Measurements from ENCODE around the gene FTL. TPM values are rescaled to one million over a fixed set of nuclear protein-coding genes. Genes with fewer than 3 reads are reported as not detected.

The FTL gene
- total and polyA plus RNA-seq, 2 donors (not counting 3 experiments of a cell fraction or from before 2014, with no cell fraction given), result 1,937 to 2,748 TPM

DNA sequence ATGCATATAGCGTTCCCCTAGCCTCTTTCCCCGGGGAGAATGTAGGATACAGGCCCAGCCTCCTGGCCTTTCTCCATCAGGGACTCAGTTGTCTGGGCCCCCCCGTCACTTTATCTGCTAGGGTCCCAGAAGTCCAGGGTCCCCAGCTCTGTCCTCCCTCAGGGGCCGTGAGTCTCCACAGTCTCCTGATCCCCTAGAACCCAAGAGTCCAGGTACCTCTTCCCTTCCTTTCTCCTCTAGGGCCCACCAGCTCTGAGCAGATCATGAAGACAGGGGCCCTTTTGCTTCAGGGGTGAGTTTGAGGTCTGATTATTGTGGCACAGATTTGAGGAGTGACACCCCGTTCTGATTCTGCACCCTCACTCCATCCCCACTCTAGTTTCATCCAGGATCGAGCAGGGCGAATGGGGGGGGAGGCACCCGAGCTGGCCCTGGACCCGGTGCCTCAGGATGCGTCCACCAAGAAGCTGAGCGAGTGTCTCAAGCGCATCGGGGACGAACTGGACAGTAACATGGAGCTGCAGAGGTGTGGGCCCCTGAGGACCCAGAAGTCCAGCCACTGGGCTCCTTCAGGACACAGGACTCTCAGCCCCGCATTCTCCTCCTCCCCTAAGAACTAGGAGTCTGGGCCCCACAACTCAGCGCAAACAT is 9.7 kb upstream of the FTL start:
- intact Hi-C loops (cut with micrococcal nuclease), result loop anchor here (2.0 kb wide), 1 partner anchor 55 kb away; the partner anchor contains the start of gene NUCB1
- Histone ChIP-seq H3K79me2 (ENCODE audit: control insufficient read depth, insufficient read depth, low read length) (peaks cover 24% of the 10 kb centered on the region), H3K36me3 (ENCODE audit: control insufficient read depth in 2 of 2, extremely low read depth in 1 of 2, insufficient read depth in 2 of 2, low read length in 2 of 2) (peaks cover 0 to 3% of the 10 kb centered on the region in 2 experiments), H3K4me1 (ENCODE audit: control insufficient read depth, extremely low read depth, insufficient read depth, low read length) (peaks cover 18% of the 10 kb centered on the region), H3K9me1 (replicated peaks; ENCODE audit: control insufficient read depth, extremely low read depth, insufficient read depth, low read length) (no peaks in the 10 kb centered on the region), H3K4me3 (replicated peaks in 1 of 3; ENCODE audit: insufficient read depth in 1 of 3, low read depth in 1 of 3, low read length in 3 of 3) (peak overlapping the region; percentile 53 to 99 (median 66)), H2AFZ (ENCODE audit: low read depth, low read length) (no peak overlapping the region), H3K27ac (ENCODE audit: insufficient read depth, low read depth, low read length) (peak overlapping the region; percentile 84), H3K9ac (replicated peaks; ENCODE audit: extremely low read depth, insufficient read depth, low read length) (peak overlapping the region; percentile 94), H3K9me3 (replicated peaks; ENCODE audit: control insufficient read depth, insufficient read depth, low read length) (no peaks in the 10 kb centered on the region), H3K4me2 (ENCODE audit: insufficient read depth, low read length) (peak overlapping the region; percentile 82), H3K27me3 (ENCODE audit: control insufficient read depth in 2 of 2, insufficient read depth in 2 of 2, low read length in 2 of 2) (no peaks in the 10 kb centered on the region), H4K20me1 (replicated peaks; ENCODE audit: control insufficient read depth, extremely low read depth, insufficient read depth, low read length) (no peaks in the 10 kb centered on the region)
- TSS peak; percentile 49 for BruUV-seq (replicated peaks)
- no peak for FAIRE-seq
- ChIA-PET CTCF (interaction anchor here (1.4 to 3.5 kb wide), 2 partner anchors 16 to 113 kb away, joined by 5 to 21 read pairs; no protein-coding TSS in a partner anchor), POLR2A (no interaction called here)
- peak; percentile 49 for TF ChIP-seq POLR2A (IDR thresholded peaks at IDR 0.05; ENCODE audit: low read depth, low read length)
- no peak for TF ChIP-seq MYC (IDR thresholded peaks at IDR 0.05; ENCODE audit: low read depth, low read length)
- dilution Hi-C loops (cut with MboI; ENCODE audit: extremely low pct_ligation_motif_present, low sequenced_read_pairs), result no loop called here
- DNase-seq (ENCODE audit: low read depth, low spot score), result no peak

DNA sequence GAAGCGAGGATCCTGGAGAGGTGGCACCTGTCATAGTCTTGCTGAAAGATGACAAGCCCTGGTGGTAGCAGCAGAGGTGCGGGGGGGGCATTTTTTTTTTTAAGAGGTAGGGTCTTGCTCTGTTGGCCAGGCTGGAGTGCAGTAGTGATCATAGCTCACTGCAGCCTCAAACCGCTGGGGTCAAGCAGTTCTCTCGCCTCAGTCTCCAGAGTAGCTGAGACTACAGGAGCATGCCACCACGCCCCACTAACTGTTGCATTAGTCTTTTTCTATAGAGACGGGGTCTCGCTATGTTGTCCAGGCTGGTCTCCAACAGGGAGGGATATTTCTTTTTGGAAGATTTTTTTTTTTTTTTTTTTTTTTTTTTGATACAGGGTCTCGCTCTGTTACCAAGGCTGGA is 7.1 kb upstream of the FTL start:
- no peak overlapping the region for H2AFZ ChIP-seq (ENCODE audit: low read depth, low read length)

More for the DNA sequence above, 7.1 kb upstream of the FTL start:
- Histone ChIP-seq H3K4me3 (replicated peaks in 1 of 3; ENCODE audit: insufficient read depth in 1 of 3, low read depth in 1 of 3, low read length in 3 of 3) (no peak overlapping the region), H3K36me3 (ENCODE audit: control insufficient read depth in 2 of 2, extremely low read depth in 1 of 2, insufficient read depth in 2 of 2, low read length in 2 of 2) (peaks cover 0 to 3% of the 10 kb centered on the region in 2 experiments), H3K9ac (replicated peaks; ENCODE audit: extremely low read depth, insufficient read depth, low read length) (no peak overlapping the region), H3K27me3 (ENCODE audit: control insufficient read depth in 2 of 2, insufficient read depth in 2 of 2, low read length in 2 of 2) (no peaks in the 10 kb centered on the region), H3K27ac (ENCODE audit: insufficient read depth, low read depth, low read length) (no peak overlapping the region), H3K9me1 (replicated peaks; ENCODE audit: control insufficient read depth, extremely low read depth, insufficient read depth, low read length) (no peaks in the 10 kb centered on the region), H3K79me2 (ENCODE audit: control insufficient read depth, insufficient read depth, low read length) (peaks cover 24% of the 10 kb centered on the region), H3K9me3 (replicated peaks; ENCODE audit: control insufficient read depth, insufficient read depth, low read length) (no peaks in the 10 kb centered on the region), H3K4me2 (ENCODE audit: insufficient read depth, low read length) (no peak overlapping the region), H4K20me1 (replicated peaks; ENCODE audit: control insufficient read depth, extremely low read depth, insufficient read depth, low read length) (no peaks in the 10 kb centered on the region), H3K4me1 (ENCODE audit: control insufficient read depth, extremely low read depth, insufficient read depth, low read length) (peaks cover 21% of the 10 kb centered on the region)
- dilution Hi-C loops (cut with MboI; ENCODE audit: extremely low pct_ligation_motif_present, low sequenced_read_pairs) (no loop called here), intact Hi-C loops (cut with micrococcal nuclease) (no loop called here)
- TF ChIP-seq, protein P1, sequence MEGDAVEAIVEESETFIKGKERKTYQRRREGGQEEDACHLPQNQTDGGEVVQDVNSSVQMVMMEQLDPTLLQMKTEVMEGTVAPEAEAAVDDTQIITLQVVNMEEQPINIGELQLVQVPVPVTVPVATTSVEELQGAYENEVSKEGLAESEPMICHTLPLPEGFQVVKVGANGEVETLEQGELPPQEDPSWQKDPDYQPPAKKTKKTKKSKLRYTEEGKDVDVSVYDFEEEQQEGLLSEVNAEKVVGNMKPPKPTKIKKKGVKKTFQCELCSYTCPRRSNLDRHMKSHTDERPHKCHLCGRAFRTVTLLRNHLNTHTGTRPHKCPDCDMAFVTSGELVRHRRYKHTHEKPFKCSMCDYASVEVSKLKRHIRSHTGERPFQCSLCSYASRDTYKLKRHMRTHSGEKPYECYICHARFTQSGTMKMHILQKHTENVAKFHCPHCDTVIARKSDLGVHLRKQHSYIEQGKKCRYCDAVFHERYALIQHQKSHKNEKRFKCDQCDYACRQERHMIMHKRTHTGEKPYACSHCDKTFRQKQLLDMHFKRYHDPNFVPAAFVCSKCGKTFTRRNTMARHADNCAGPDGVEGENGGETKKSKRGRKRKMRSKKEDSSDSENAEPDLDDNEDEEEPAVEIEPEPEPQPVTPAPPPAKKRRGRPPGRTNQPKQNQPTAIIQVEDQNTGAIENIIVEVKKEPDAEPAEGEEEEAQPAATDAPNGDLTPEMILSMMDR (IDR thresholded peaks at IDR 0.05; ENCODE audit: extremely low read depth in 1 of 2, insufficient read depth in 1 of 2, low read depth in 1 of 2, low read length in 2 of 2), result no peak
- TF ChIP-seq, protein P2, sequence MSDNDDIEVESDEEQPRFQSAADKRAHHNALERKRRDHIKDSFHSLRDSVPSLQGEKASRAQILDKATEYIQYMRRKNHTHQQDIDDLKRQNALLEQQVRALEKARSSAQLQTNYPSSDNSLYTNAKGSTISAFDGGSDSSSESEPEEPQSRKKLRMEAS (IDR thresholded peaks at IDR 0.05; ENCODE audit: insufficient read depth, insufficient read length), result no peak
- TF ChIP-seq POLR2A (IDR thresholded peaks at IDR 0.05; ENCODE audit: low read depth, low read length) (peak; percentile 61), JUN (IDR thresholded peaks at IDR 0.05; ENCODE audit: borderline replicate concordance, insufficient read depth, insufficient read length, low read depth) (no peak), POLR2AphosphoS5 (IDR thresholded peaks at IDR 0.05; ENCODE audit: insufficient read depth, low read depth, low read length) (no peak), GATA2 (IDR thresholded peaks at IDR 0.05; ENCODE audit: insufficient read depth, insufficient read length, low read depth, low read length) (no peak), EZH2 (IDR thresholded peaks at IDR 0.05; ENCODE audit: borderline replicate concordance, low read depth, low read length, severe bottlenecking) (no peak), FOS (IDR thresholded peaks at IDR 0.05; ENCODE audit: borderline replicate concordance, insufficient read depth, low read length) (no peak)
- FAIRE-seq, result no peak
- BruUV-seq (replicated peaks), result no TSS peak
- POLR2A ChIA-PET, result no interaction called here
- CTCF ChIA-PET, result no interaction called here
- no peak for DNase-seq (ENCODE audit: low read depth, low spot score)
